Neural cell (in vitro differentiated cells): Measurements from ENCODE around the gene ZNF462. TPM values are rescaled to one million over a fixed set of nuclear protein-coding genes. Genes with fewer than 3 reads are reported as not detected.

Experiments used
- H2AFZ ChIP-seq: fragments of 200-600, 300-800 bp; sonication (generic), shearing (Covaris generic); 2 replicates; pipeline ENCODE4 v1.6.0; 2014; ENCODE audit warnings: low read depth, mild to moderate bottlenecking, antibody characterized with exemption, low read length, moderate library complexity
- H3F3A ChIP-seq: fragments of 200-600 bp; shearing (Covaris generic); 2 replicates; pipeline ENCODE4 v1.6.1; 2016; ENCODE audit warnings: mild to moderate bottlenecking, moderate library complexity, mixed read lengths, antibody characterized with exemption, low read length; ENCODE audit not compliant: insufficient read depth, poor library complexity, severe bottlenecking
- H3K27ac ChIP-seq: fragments of 200-600, 300-800 bp; sonication (generic), shearing (Covaris generic); 2 replicates; pipeline ENCODE4 v1.5.1; 2014; ENCODE audit warnings: mild to moderate bottlenecking, low read length, moderate library complexity
- H3K27me3 ChIP-seq: fragments of 300-800, 200-600 bp; sonication (generic), shearing (Covaris generic); 2 replicates; pipeline ENCODE4 v1.6.0; 2014; ENCODE audit warnings: mild to moderate bottlenecking, low read depth, low read length, moderate library complexity; ENCODE audit not compliant: insufficient read depth
- H3K36me3 ChIP-seq: fragments of 300-800, 200-600 bp; sonication (generic), shearing (Covaris generic); 2 replicates; pipeline ENCODE4 v1.5.1; 2014; ENCODE audit warnings: mild to moderate bottlenecking, antibody characterized with exemption, low read length, moderate library complexity; ENCODE audit not compliant: insufficient read depth
- H3K4me2 ChIP-seq: fragments of 300-800, 200-600 bp; sonication (generic), shearing (Covaris generic); 2 replicates; pipeline ENCODE4 v1.6.0; 2014; ENCODE audit warnings: mild to moderate bottlenecking, low read length
- H3K4me3 ChIP-seq: fragments of 300-800, 200-600 bp; sonication (generic), shearing (Covaris generic); 2 replicates; pipeline ENCODE4 v1.5.1; 2014; ENCODE audit warnings: mild to moderate bottlenecking, low read length, moderate library complexity
- H3K79me2 ChIP-seq: fragments of 200-600 bp; shearing (Covaris generic); replicated peaks from 2 replicates; pipeline ENCODE4 v1.6.0; 2014; ENCODE audit warnings: mild to moderate bottlenecking, low read length, moderate library complexity; ENCODE audit not compliant: insufficient read depth
- H3K9ac ChIP-seq: fragments of 300-800, 200-600 bp; sonication (generic), shearing (Covaris generic); 2 replicates; pipeline ENCODE4 v1.6.1; 2016; ENCODE audit warnings: mild to moderate bottlenecking, low read length, mixed read lengths
- H3K9me2 ChIP-seq: fragments of 200-600 bp; shearing (Covaris generic); 2 replicates; pipeline ENCODE4 v1.6.1; 2016; ENCODE audit warnings: mild to moderate bottlenecking, low read length, mixed read lengths; ENCODE audit not compliant: insufficient read depth
- H3K9me3 ChIP-seq: fragments of 200-600, 300-800 bp; sonication (generic), shearing (Covaris generic); 2 replicates; pipeline ENCODE4 v1.6.1; 2016; ENCODE audit warnings: mild to moderate bottlenecking, mixed run types, low read length, moderate library complexity, mixed read lengths
- H4K20me1 ChIP-seq: fragments of 200-600 bp; shearing (Covaris generic); 2 replicates; pipeline ENCODE4 v1.6.1; 2016; ENCODE audit warnings: mild to moderate bottlenecking, mixed run types; ENCODE audit not compliant: insufficient read depth
- CTCF ChIP-seq: fragments of 450-650 bp; IDR thresholded peaks from 2 replicates; pipeline ENCODE4 v1.5.1; 2014; ENCODE audit warnings: antibody characterized with exemption, mild to moderate bottlenecking, moderate library complexity; ENCODE audit not compliant: poor library complexity, severe bottlenecking
- EP300 ChIP-seq: fragments of 450-650 bp; conservative IDR thresholded peaks from 2 replicates; pipeline ENCODE4 v1.6.1; 2014; ENCODE audit warnings: antibody characterized with exemption, mild to moderate bottlenecking, moderate library complexity; ENCODE audit not compliant: poor library complexity, severe bottlenecking
- EZH2 ChIP-seq: fragments of 200-600, 300-800 bp; shearing (Covaris generic), sonication (generic); IDR thresholded peaks from 2 replicates; pipeline ENCODE4 v1.6.1; 2014; ENCODE audit warnings: antibody characterized with exemption, low read length, borderline replicate concordance, mild to moderate bottlenecking; ENCODE audit not compliant: insufficient read depth, poor library complexity, severe bottlenecking
- MXI1 ChIP-seq: fragments of 450-650 bp; conservative IDR thresholded peaks from 2 replicates; pipeline ENCODE4 v1.6.1; 2014; ENCODE audit warnings: antibody characterized with exemption, mild to moderate bottlenecking; ENCODE audit not compliant: poor library complexity, severe bottlenecking
- POLR2AphosphoS5 ChIP-seq: IDR thresholded peaks from 2 replicates; pipeline ENCODE4 v1.6.1; 2012
- RAD21 ChIP-seq: fragments of 450-650 bp; conservative IDR thresholded peaks from 2 replicates; pipeline ENCODE4 v1.6.1; 2014; ENCODE audit warnings: antibody characterized with exemption, mild to moderate bottlenecking, moderate library complexity
- REST ChIP-seq: IDR thresholded peaks from 2 replicates; pipeline ENCODE4 v1.6.1; 2012; ENCODE audit warnings: borderline replicate concordance
- SMC3 ChIP-seq: fragments of 450-650 bp; conservative IDR thresholded peaks from 2 replicates; pipeline ENCODE4 v1.6.1; 2014; ENCODE audit warnings: antibody characterized with exemption, mild to moderate bottlenecking, moderate library complexity; ENCODE audit not compliant: poor library complexity
- TAF1 ChIP-seq: IDR thresholded peaks from 2 replicates; pipeline ENCODE4 v1.6.1; 2012; ENCODE audit warnings: low read depth
- polyA plus RNA-seq: library from polyadenylated mRNA; depleted of rRNA; stranded (reverse); fragments of >200 nt; gene quantifications from 2 replicates; pipeline ENCODE4 v1.2.3, GENCODE V29; 2014

The ZNF462 gene
- polyA plus RNA-seq, 1 donor from 2014 or later: 9.1 TPM

DNA sequence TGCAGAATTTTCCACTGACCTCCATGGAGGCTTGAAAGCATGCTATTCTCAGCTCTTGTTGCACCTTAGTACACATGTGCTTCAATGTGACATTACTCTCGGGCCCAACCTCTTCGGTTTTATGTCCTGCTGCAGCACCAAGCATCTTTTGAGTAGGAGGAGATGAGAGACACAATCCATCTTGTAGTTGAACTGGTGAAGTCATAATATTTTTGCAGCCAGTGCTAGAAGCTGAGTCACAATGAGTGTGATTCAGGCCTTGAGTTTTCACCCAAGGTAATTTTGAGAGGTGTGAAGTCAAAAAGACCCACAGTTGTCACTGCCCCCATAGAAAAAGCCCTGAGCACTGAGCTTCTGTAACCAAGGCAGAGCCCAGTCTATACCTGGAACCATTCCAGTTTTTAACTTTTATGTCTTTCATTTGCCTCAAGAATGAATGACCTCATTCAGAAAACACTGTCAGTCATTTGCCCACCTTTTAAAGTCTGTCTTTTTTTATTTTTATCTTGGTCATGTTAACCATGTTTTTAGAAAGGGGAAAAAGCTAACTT, 117.7 kb downstream of the ZNF462 start:
- Histone ChIP-seq H3K9ac (no peak overlapping the region), H3K27ac (no peak overlapping the region)

More for the DNA sequence above, 117.7 kb downstream of the ZNF462 start:
- Histone ChIP-seq H3F3A (no peaks in the 10 kb centered on the region), H3K36me3 (peaks cover 33% of the 10 kb centered on the region), H3K9me3 (no peaks in the 10 kb centered on the region), H3K4me2 (no peak overlapping the region), H3K79me2 (no peaks in the 10 kb centered on the region), H3K27me3 (no peaks in the 10 kb centered on the region), H3K4me3 (no peak overlapping the region), H2AFZ (no peak overlapping the region), H3K9me2 (no peaks in the 10 kb centered on the region), H4K20me1 (no peaks in the 10 kb centered on the region)
- no peak for TF ChIP-seq POLR2AphosphoS5
- no peak for TF ChIP-seq MXI1
- TF ChIP-seq TAF1: no peak
- no peak for TF ChIP-seq RAD21
- no peak for TF ChIP-seq EP300
- no peak for TF ChIP-seq REST
- TF ChIP-seq CTCF: no peak
- no peak for TF ChIP-seq EZH2
- no peak for TF ChIP-seq SMC3
